Endothelial cell of umbilical vein (primary cell): ENCODE measurements around the gene TOP3B. TPM values are rescaled to one million over a fixed set of nuclear protein-coding genes. Genes with fewer than 3 reads are reported as not detected.

Source experiments
- BruUV-seq: library from RNA; stranded (reverse); fragments of 400-500 nt; replicated peaks from 2 replicates; lab custom pipeline; 2021; lab: Mats Ljungman, UMichigan
- CTCF ChIA-PET: fragments of 300-600, 350-600 bp; sonication (Branson Sonifier 250); formaldehyde crosslinking; loops from one replicate; lab custom pipeline; 2021; ENCODE audit warnings: antibody characterized with exemption, inconsistent platforms; lab: Charles Lee
- POLR2A ChIA-PET: fragments of 300-600, 350-600 bp; sonication (Branson Sonifier 250); formaldehyde crosslinking; loops from one replicate; lab custom pipeline; 2021; ENCODE audit warnings: antibody characterized with exemption, inconsistent platforms; lab: Charles Lee
- DNase-seq: peaks from one replicate; pipeline ENCODE4 v3.0.0-alpha.2; 2011; ENCODE audit warnings: low read depth, low spot score
- FAIRE-seq: peaks from 2 replicates; lab custom pipeline; 2011; peaks lifted over from hg19 to GRCh38; lab: Jason Lieb, UNC
- H2AFZ ChIP-seq: 2 replicates; pipeline ENCODE4 v1.6.0; 2012; ENCODE audit warnings: low read depth, low read length, control low read depth, inconsistent platforms
- H3K27ac ChIP-seq: 2 replicates; pipeline ENCODE4 v1.5.1; 2011; ENCODE audit warnings: low read depth, mild to moderate bottlenecking, control low read depth, low read length, moderate library complexity; ENCODE audit not compliant: insufficient read depth
- H3K27me3 ChIP-seq, 2 experiments: 2 replicates each; pipeline versions ENCODE4 v1.6.0 to v1.6.1; 2011; ENCODE audit warnings: low read length in 2 of 2, mixed read lengths in 1 of 2; ENCODE audit not compliant: control insufficient read depth in 2 of 2, insufficient read depth in 2 of 2
- H3K36me3 ChIP-seq, 2 experiments: 2 replicates in 1 of 2; 3 replicates in 1 of 2; pipeline ENCODE4 v1.5.1; 2011; ENCODE audit warnings: low read length in 2 of 2, mild to moderate bottlenecking in 1 of 2, moderate library complexity in 1 of 2; ENCODE audit not compliant: control insufficient read depth in 2 of 2, insufficient read depth in 2 of 2; ENCODE audit errors: extremely low read depth in 1 of 2
- H3K4me1 ChIP-seq: 3 replicates; pipeline ENCODE4 v1.5.1; 2011; ENCODE audit warnings: mild to moderate bottlenecking, low read length; ENCODE audit not compliant: control insufficient read depth, insufficient read depth; ENCODE audit errors: extremely low read depth
- H3K4me2 ChIP-seq: 2 replicates; pipeline ENCODE4 v1.6.1; 2011; ENCODE audit warnings: low read length, control low read depth, mixed read lengths; ENCODE audit not compliant: insufficient read depth
- H3K4me3 ChIP-seq, 3 experiments: fragments of 200-600 bp in 1 of 3; sonication (generic), shearing (Covaris generic) in 1 of 3; replicated peaks in 1 of 3; 2 replicates each; pipeline ENCODE4 v1.5.1; 2011 to 2016; ENCODE audit warnings: control low read depth in 3 of 3, low read length in 3 of 3, mild to moderate bottlenecking in 2 of 3, inconsistent platforms in 1 of 3, low read depth in 1 of 3, moderate library complexity in 1 of 3; ENCODE audit not compliant: insufficient read depth in 1 of 3
- H3K79me2 ChIP-seq: 2 replicates; pipeline ENCODE4 v1.6.0; 2012; ENCODE audit warnings: low read length, inconsistent platforms; ENCODE audit not compliant: control insufficient read depth, insufficient read depth
- H3K9ac ChIP-seq: replicated peaks from 2 replicates; pipeline ENCODE3; 2011; ENCODE audit warnings: low read length, control low read depth; ENCODE audit not compliant: insufficient read depth; ENCODE audit errors: extremely low read depth
- H3K9me1 ChIP-seq: replicated peaks from 3 replicates; pipeline ENCODE4 v1.6.0; 2011; ENCODE audit warnings: mild to moderate bottlenecking, low read length; ENCODE audit not compliant: control insufficient read depth, insufficient read depth; ENCODE audit errors: extremely low read depth
- H3K9me3 ChIP-seq: replicated peaks from 2 replicates; pipeline ENCODE4 v1.5.1; 2012; ENCODE audit warnings: low read length, inconsistent platforms; ENCODE audit not compliant: control insufficient read depth, insufficient read depth
- H4K20me1 ChIP-seq: replicated peaks from 2 replicates; pipeline ENCODE3; 2011; ENCODE audit warnings: mild to moderate bottlenecking, low read length; ENCODE audit not compliant: control insufficient read depth, insufficient read depth; ENCODE audit errors: extremely low read depth
- EZH2 ChIP-seq: IDR thresholded peaks from 2 replicates; pipeline ENCODE4 v1.6.1; 2012; ENCODE audit warnings: borderline replicate concordance, low read depth, mild to moderate bottlenecking, moderate library complexity, low read length, inconsistent platforms; ENCODE audit not compliant: severe bottlenecking
- FOS ChIP-seq: IDR thresholded peaks from 2 replicates; pipeline ENCODE4 v1.6.1; 2011; ENCODE audit warnings: mild to moderate bottlenecking, low read length, moderate library complexity, borderline replicate concordance; ENCODE audit not compliant: insufficient read depth
- GATA2 ChIP-seq: IDR thresholded peaks from 2 replicates; pipeline ENCODE4 v1.7.0; 2011; ENCODE audit warnings: low read depth, mild to moderate bottlenecking, moderate library complexity, mixed read lengths, low read length; ENCODE audit not compliant: insufficient read length, insufficient read depth
- JUN ChIP-seq: IDR thresholded peaks from 2 replicates; pipeline ENCODE4 v1.6.1; 2011; ENCODE audit warnings: borderline replicate concordance, low read depth; ENCODE audit not compliant: insufficient read length, insufficient read depth
- MYC ChIP-seq: IDR thresholded peaks from one replicate; pipeline ENCODE4 v1.6.1; 2011; ENCODE audit warnings: mild to moderate bottlenecking, low read depth, low read length
- POLR2A ChIP-seq: IDR thresholded peaks from 2 replicates; pipeline ENCODE4 v1.6.1; 2012; ENCODE audit warnings: low read depth, mild to moderate bottlenecking, control low read depth, low read length
- POLR2AphosphoS5 ChIP-seq: IDR thresholded peaks from 2 replicates; pipeline ENCODE4 v1.6.1; 2012; ENCODE audit warnings: low read depth, mild to moderate bottlenecking, control low read depth, low read length, moderate library complexity; ENCODE audit not compliant: insufficient read depth
- dilution Hi-C: fragments of 300-500 bp; cut with MboI; formaldehyde crosslinking; loops from one replicate; pipeline ENCODE4 v1.15.0; 2019; ENCODE audit warnings: low sequenced_read_pairs; ENCODE audit not compliant: extremely low pct_ligation_motif_present
- intact Hi-C: fragments of 100-400 bp; cut with micrococcal nuclease; formaldehyde crosslinking; loops from one replicate; pipeline ENCODE4 v1.10.0; 2022
- polyA plus RNA-seq, 4 experiments: library from polyadenylated mRNA; depleted of rRNA in 3 of 4; stranded (reverse) in 3 of 4; unstranded in 1 of 4; fragments of >200 nt; gene quantifications; 2 replicates each; pipeline versions ENCODE4 v1.2.1 to v1.2.3, GENCODE V29; 2011 to 2012; ENCODE audit warnings: missing spikeins in 1 of 4
- total RNA-seq: library from RNA; stranded (reverse); gene quantifications from 2 replicates; pipeline ENCODE4 v1.2.3, GENCODE V29; 2021
- TF ChIP-seq, protein P1 (sequence below), 2 donors: IDR thresholded peaks; 1 replicate in 1 of 2; 2 replicates in 1 of 2; pipeline ENCODE4 v1.5.1; 2011; ENCODE audit warnings: low read length in 2 of 2, mild to moderate bottlenecking in 2 of 2, moderate library complexity in 2 of 2, control low read depth in 1 of 2, inconsistent platforms in 1 of 2, low read depth in 1 of 2; ENCODE audit not compliant: insufficient read depth in 1 of 2; ENCODE audit errors: extremely low read depth in 1 of 2
- TF ChIP-seq, protein P2 (sequence below): IDR thresholded peaks from 2 replicates; pipeline ENCODE4 v1.6.1; 2011; ENCODE audit not compliant: insufficient read depth, insufficient read length

TOP3B gene
- total and polyA plus RNA-seq, 2 donors (not counting 3 experiments of a cell fraction or from before 2014, with no cell fraction given) = 25.2 to 56.5 TPM

DNA sequence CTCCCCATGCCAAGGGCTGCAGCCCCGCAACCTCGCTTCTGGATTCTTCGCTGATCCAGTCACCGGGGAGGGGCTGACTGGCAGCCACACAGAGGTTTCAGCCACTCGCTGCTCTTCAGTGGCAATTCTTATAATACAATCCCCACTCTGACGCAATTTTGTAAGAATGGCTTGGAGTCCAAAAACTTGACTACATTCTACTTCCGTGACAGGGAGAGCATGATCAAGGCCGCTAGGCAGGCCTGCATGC, 44.8 kb downstream of the TOP3B start:
- no peaks in the 10 kb centered on the region for H3K9me1 ChIP-seq
- peak overlapping the region; percentile 1 for H3K4me2 ChIP-seq
- TF ChIP-seq, protein P1, sequence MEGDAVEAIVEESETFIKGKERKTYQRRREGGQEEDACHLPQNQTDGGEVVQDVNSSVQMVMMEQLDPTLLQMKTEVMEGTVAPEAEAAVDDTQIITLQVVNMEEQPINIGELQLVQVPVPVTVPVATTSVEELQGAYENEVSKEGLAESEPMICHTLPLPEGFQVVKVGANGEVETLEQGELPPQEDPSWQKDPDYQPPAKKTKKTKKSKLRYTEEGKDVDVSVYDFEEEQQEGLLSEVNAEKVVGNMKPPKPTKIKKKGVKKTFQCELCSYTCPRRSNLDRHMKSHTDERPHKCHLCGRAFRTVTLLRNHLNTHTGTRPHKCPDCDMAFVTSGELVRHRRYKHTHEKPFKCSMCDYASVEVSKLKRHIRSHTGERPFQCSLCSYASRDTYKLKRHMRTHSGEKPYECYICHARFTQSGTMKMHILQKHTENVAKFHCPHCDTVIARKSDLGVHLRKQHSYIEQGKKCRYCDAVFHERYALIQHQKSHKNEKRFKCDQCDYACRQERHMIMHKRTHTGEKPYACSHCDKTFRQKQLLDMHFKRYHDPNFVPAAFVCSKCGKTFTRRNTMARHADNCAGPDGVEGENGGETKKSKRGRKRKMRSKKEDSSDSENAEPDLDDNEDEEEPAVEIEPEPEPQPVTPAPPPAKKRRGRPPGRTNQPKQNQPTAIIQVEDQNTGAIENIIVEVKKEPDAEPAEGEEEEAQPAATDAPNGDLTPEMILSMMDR (IDR thresholded peaks at IDR 0.05; ENCODE audit: extremely low read depth in 1 of 2, insufficient read depth in 1 of 2, low read depth in 1 of 2, low read length in 2 of 2) = no peak
- TF ChIP-seq GATA2 = no peak
- no peak for TF ChIP-seq POLR2A
- no peak for TF ChIP-seq JUN
- TF ChIP-seq, protein P2, sequence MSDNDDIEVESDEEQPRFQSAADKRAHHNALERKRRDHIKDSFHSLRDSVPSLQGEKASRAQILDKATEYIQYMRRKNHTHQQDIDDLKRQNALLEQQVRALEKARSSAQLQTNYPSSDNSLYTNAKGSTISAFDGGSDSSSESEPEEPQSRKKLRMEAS = no peak
- TF ChIP-seq FOS = no peak
- no peak for TF ChIP-seq EZH2
- no peak for TF ChIP-seq MYC
- no peak for TF ChIP-seq POLR2AphosphoS5
- peaks cover 50% of the 10 kb centered on the region for H3K79me2 ChIP-seq
- BruUV-seq = no TSS peak
- no peak overlapping the region for H3K4me3 ChIP-seq
- H3K9me3 ChIP-seq = no peaks in the 10 kb centered on the region
- ChIA-PET POLR2A (no interaction called here), CTCF (interaction anchor here (0.9 to 13.1 kb wide), 9 partner anchors 13 to 224 kb away, joined by 3 to 292 read pairs (median 7); partner anchors contain the start of gene PPM1F)
- DNase-seq (no peak), FAIRE-seq (no peak)
- H3K4me1 ChIP-seq = peaks cover 55% of the 10 kb centered on the region
- peak overlapping the region; percentile 86 for H3K27ac ChIP-seq
- intact Hi-C loops (loop anchor here (1.0 to 5.0 kb wide), 6 partner anchors 10 to 224 kb away; partner anchors contain the start of genes MAPK1, PPM1F and TOP3B), dilution Hi-C loops (loop anchor here (10.0 to 25.0 kb wide), 3 partner anchors 83 to 225 kb away; no protein-coding TSS in a partner anchor)
- H3K27me3 ChIP-seq = no peaks in the 10 kb centered on the region
- peaks cover 21 to 36% of the 10 kb centered on the region in 2 experiments for H3K36me3 ChIP-seq
- H2AFZ ChIP-seq = no peak overlapping the region
- H3K9ac ChIP-seq = peak overlapping the region; percentile 36
- no peaks in the 10 kb centered on the region for H4K20me1 ChIP-seq
